Measurements from ENCODE around the gene MED27. TPM values are rescaled to one million over a fixed set of nuclear protein-coding genes. Genes with fewer than 3 reads are reported as not detected.

MED27 gene
- total and polyA plus RNA-seq, 2 of the 4 experiments (the other 2 are of a cell fraction), result 50.2 to 63.4 TPM

- Histone ChIP-seq H3K27me3 (ENCODE audit: control insufficient read depth, insufficient read depth, low read length) (peaks cover 75% of the 10 kb centered on the region), H3K4me1 (ENCODE audit: control insufficient read depth, insufficient read depth, low read length) (no peaks in the 10 kb centered on the region), H3K23ac (ENCODE audit: low read depth, low read length) (no peak overlapping the region), H3K9ac (ENCODE audit: low read depth, low read length) (no peak overlapping the region), H3K4me2 (ENCODE audit: low read depth, low read length) (no peak overlapping the region), H4K5ac (ENCODE audit: low read depth, low read length) (no peak overlapping the region), H3K4ac (ENCODE audit: low read depth, low read length) (no peak overlapping the region), H2BK5ac (ENCODE audit: low read depth, low read length, poor library complexity, severe bottlenecking) (no peak overlapping the region), H4K20me1 (ENCODE audit: insufficient read depth, low read length) (no peaks in the 10 kb centered on the region; the same call in 1 of the 2 replicates), H3K36me3 (ENCODE audit: control insufficient read depth, insufficient read depth, low read length) (no peaks in the 10 kb centered on the region), H2AK5ac (ENCODE audit: low read depth, low read length) (no peak overlapping the region), H3K14ac (replicated peaks; ENCODE audit: low read depth, low read length) (no peak overlapping the region), H2BK20ac (ENCODE audit: low read depth, low read length) (no peak overlapping the region), H2BK15ac (ENCODE audit: low read depth, low read length) (no peak overlapping the region), H3K4me3 (ENCODE audit: insufficient read depth, low read depth, low read length) (no peak overlapping the region), H3K79me1 (ENCODE audit: low read depth in 1 of 2, low read length in 2 of 2) (no peaks in the 10 kb centered on the region), H3K27ac (ENCODE audit: insufficient read depth, low read length) (no peak overlapping the region), H2AK9ac (replicated peaks; ENCODE audit: low read depth, low read length, poor library complexity) (no peak overlapping the region), H4K8ac (ENCODE audit: low read depth in 2 of 2, low read length in 2 of 2) (no peak overlapping the region), H3K9me1 (ENCODE audit: insufficient read depth, low read length) (no peaks in the 10 kb centered on the region), H2BK120ac (ENCODE audit: low read depth, low read length) (no peak overlapping the region), H3K56ac (ENCODE audit: extremely low read depth, insufficient read depth, low read length) (no peak overlapping the region), H3K18ac (ENCODE audit: low read depth, low read length) (no peak overlapping the region), H2AFZ (replicated peaks; ENCODE audit: low read length, poor library complexity) (no peak overlapping the region), H3K9me3 (ENCODE audit: control insufficient read depth, insufficient read depth, low read length) (peaks cover 2% of the 10 kb centered on the region; the same call in 1 of the 2 replicates), H4K91ac (ENCODE audit: insufficient read depth, low read depth, low read length) (no peak overlapping the region)
- BruUV-seq (replicated peaks), result no TSS peak
- intact Hi-C loops (cut with micrococcal nuclease) (no loop called here), in situ Hi-C loops (cut with MboI; ENCODE audit: low sequenced_read_pairs) (no loop called here), dilution Hi-C loops (cut with HindIII; ENCODE audit: low sequenced_read_pairs, unreplicated experiment) (no loop called here)
- DNase-seq, result no peak
- ATAC-seq (ENCODE audit: low read depth), result no peak
- TF ChIP-seq CHD1 (IDR thresholded peaks at IDR 0.05; ENCODE audit: low read depth, low read length) (no peak), CEBPB (IDR thresholded peaks at IDR 0.05; ENCODE audit: low read depth, low read length) (no peak), ELK1 (IDR thresholded peaks at IDR 0.05; ENCODE audit: borderline replicate concordance, low read depth, low read length) (no peak), USF2 (IDR thresholded peaks at IDR 0.05; ENCODE audit: low read depth, low read length) (no peak), NFE2L2 (IDR thresholded peaks at IDR 0.05; ENCODE audit: low read depth, low read length) (no peak)
- CTCF ChIA-PET, result no interaction called here
- POLR2A ChIA-PET (ENCODE audit: unreplicated experiment), result no interaction called here
- 74% methylated on average over 7 of the region's 20 CpGs; no CpG with 5 or more reads in 1 of the 2 experiments for whole genome bisulfite sequencing, 2 experiments (ENCODE audit: extremely low coverage in 2 of 2, insufficient read length in 1 of 2)
Measured at GRCh38 chr9:132125944-132126679, 46.4 kb upstream of the MED27 start.
